ENCODE data around the gene ATP6V1G1. TPM values are rescaled to one million over a fixed set of nuclear protein-coding genes. Genes with fewer than 3 reads are reported as not detected.

The ATP6V1G1 gene
- total and polyA plus RNA-seq, 4 donors: 102 to 213 (median 168) TPM

DNA sequence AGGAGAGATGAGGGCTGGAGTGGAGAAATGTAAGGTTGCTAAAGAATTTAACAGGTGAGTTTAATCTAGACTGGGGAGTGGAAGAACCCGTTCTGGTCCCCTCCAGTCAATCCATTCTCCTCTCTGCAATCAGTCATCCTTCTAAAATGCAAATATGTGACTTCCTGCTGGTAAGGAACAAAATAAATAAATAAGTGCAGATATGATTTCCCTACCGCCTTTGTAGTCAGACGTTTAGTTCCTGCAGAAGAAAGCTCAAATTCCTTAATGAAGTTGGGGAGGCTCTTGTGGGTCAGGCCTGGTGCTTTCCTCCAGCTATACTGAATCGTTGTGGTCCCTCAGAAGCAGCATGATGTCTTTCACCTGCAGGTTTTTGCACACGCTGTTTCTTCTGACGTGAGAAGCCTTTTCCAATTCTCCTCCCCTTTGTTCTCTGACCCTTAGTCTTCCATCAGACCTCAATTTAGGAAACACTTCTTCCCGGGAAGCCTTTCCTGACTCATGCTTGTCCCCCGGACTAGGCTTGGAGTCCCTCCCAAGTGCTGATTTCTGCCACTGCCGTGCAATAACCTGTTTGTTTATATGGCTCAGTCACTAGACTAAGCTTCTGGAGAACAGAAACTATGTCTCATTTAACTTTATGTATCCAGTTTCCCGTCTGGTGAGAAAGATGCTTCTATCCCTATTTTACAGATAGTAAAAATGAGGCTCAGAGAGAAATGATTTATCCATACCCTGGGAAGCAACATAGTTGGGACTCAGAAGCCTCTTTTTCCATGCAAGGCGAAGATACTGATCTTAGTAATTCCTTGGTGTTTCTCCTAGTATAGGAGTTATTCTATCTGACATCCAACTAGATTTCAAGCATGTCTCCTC, 1.3 kb downstream of the ATP6V1G1 start:
- ATAC-seq (ENCODE audit: insufficient read depth, low FRiP score) (no peak), DNase-seq (peak in 1 of 3 donors; percentile 41)
- peak overlapping the region; percentile 96 to 99 for H3K9ac ChIP-seq (ENCODE audit: insufficient read depth in 1 of 2, low read length in 2 of 2)
- no peaks in the 10 kb centered on the region for H3K9me3 ChIP-seq (ENCODE audit: control insufficient read depth in 4 of 4, insufficient read depth in 3 of 4, low read length in 3 of 4)
- no peaks in the 10 kb centered on the region for H3K27me3 ChIP-seq (ENCODE audit: control insufficient read depth in 3 of 3, insufficient read depth in 3 of 3, low read length in 2 of 3)
- H3K4me1 ChIP-seq (ENCODE audit: control insufficient read depth in 5 of 5, insufficient read depth in 5 of 5, low read length in 5 of 5): peaks cover 4 to 30% (median 20%) of the 10 kb centered on the region in 5 donors
- peak overlapping the region; percentile 85 for H3K4me3 ChIP-seq
- 15 to 24% methylated on average over 11 of the region's 11 CpGs for WGBS, 2 donors
- TF ChIP-seq, protein P1, sequence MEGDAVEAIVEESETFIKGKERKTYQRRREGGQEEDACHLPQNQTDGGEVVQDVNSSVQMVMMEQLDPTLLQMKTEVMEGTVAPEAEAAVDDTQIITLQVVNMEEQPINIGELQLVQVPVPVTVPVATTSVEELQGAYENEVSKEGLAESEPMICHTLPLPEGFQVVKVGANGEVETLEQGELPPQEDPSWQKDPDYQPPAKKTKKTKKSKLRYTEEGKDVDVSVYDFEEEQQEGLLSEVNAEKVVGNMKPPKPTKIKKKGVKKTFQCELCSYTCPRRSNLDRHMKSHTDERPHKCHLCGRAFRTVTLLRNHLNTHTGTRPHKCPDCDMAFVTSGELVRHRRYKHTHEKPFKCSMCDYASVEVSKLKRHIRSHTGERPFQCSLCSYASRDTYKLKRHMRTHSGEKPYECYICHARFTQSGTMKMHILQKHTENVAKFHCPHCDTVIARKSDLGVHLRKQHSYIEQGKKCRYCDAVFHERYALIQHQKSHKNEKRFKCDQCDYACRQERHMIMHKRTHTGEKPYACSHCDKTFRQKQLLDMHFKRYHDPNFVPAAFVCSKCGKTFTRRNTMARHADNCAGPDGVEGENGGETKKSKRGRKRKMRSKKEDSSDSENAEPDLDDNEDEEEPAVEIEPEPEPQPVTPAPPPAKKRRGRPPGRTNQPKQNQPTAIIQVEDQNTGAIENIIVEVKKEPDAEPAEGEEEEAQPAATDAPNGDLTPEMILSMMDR (IDR thresholded peaks at IDR 0.05; ENCODE audit: control extremely low read depth, extremely low read depth): no peak
- peak overlapping the region in 1 of 2 donors; percentile 94 for H3K27ac ChIP-seq (ENCODE audit: low read depth in 1 of 2, low read length in 1 of 2)
- H3K36me3 ChIP-seq (ENCODE audit: control insufficient read depth in 4 of 4, insufficient read depth in 4 of 4, low read length in 4 of 4): peaks cover 4 to 20% (median 14%) of the 10 kb centered on the region in 4 donors

DNA sequence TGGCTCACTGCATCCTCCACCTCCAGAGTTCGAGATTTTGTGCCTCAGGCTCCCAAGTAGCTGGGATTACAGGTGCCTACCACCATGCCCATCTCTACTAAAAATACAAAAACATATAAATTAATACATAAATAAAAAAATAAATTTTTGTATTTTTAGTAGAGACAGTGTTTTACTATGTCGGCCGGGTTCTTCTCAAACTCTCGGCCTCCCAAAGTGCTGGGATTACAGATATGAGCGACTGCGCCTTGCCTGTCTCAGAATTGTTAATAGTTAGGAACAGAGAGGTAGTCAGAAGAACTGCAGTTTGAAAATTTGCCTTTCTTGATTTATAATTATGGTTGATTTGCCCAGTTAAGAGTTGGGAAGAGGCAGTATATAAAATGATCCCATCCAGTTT, 2.8 kb downstream of the ATP6V1G1 start:
- H3K4me3 ChIP-seq: no peak overlapping the region
- no peak for DNase-seq
- no peak overlapping the region for H3K9ac ChIP-seq (ENCODE audit: insufficient read depth in 1 of 2, low read length in 2 of 2)
- 78 to 88% methylated on average over 6 of the region's 6 CpGs for WGBS, 2 donors
- TF ChIP-seq, protein P1 (IDR thresholded peaks at IDR 0.05; ENCODE audit: control extremely low read depth, extremely low read depth): no peak
- no peak for ATAC-seq (ENCODE audit: insufficient read depth, low FRiP score)
- no peak overlapping the region for H3K27ac ChIP-seq (ENCODE audit: low read depth in 1 of 2, low read length in 1 of 2)
- no peaks in the 10 kb centered on the region for H3K9me3 ChIP-seq (ENCODE audit: control insufficient read depth in 4 of 4, insufficient read depth in 3 of 4, low read length in 3 of 4)
- peaks cover 4 to 30% (median 20%) of the 10 kb centered on the region in 5 donors for H3K4me1 ChIP-seq (ENCODE audit: control insufficient read depth in 5 of 5, insufficient read depth in 5 of 5, low read length in 5 of 5)
- peaks cover 6 to 25% (median 21%) of the 10 kb centered on the region in 4 donors for H3K36me3 ChIP-seq (ENCODE audit: control insufficient read depth in 4 of 4, insufficient read depth in 4 of 4, low read length in 4 of 4)
- H3K27me3 ChIP-seq (ENCODE audit: control insufficient read depth in 3 of 3, insufficient read depth in 3 of 3, low read length in 2 of 3): no peaks in the 10 kb centered on the region

DNA sequence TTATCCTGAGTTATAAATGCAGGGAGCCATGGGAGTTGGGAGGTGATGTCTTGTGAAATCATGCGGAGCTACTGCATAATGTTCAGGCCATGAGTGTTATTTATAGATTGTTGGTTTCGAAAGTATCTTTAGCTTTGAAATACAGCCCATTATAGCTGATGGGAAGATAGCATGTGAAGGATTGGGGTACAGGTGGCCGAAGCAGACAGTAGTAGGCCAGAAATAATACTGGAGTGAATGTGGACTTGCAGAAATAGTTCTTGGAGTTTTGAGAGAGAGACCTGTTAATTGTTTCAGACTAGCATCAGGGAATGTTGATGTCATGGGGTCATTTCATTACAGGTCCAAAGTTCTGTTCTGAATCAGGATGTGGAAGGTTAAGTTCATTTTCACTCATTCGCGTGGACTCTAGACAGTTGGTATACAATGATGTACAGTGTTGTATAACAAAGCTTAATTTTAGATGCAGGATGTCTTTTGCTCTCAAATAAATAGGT, 3.8 kb downstream of the ATP6V1G1 start:
- ATAC-seq (ENCODE audit: insufficient read depth, low FRiP score) (no peak), DNase-seq (no peak)
- 48 to 53% methylated on average over 5 of the region's 5 CpGs for WGBS, 2 donors
- H3K9me3 ChIP-seq (ENCODE audit: control insufficient read depth in 4 of 4, insufficient read depth in 3 of 4, low read length in 3 of 4): no peaks in the 10 kb centered on the region
- TF ChIP-seq, protein P1 (IDR thresholded peaks at IDR 0.05; ENCODE audit: control extremely low read depth, extremely low read depth): no peak
- H3K9ac ChIP-seq (ENCODE audit: insufficient read depth in 1 of 2, low read length in 2 of 2): peak overlapping the region in 1 of 2 donors; percentile 28
- H3K4me3 ChIP-seq: no peak overlapping the region
- no peaks in the 10 kb centered on the region for H3K27me3 ChIP-seq (ENCODE audit: control insufficient read depth in 3 of 3, insufficient read depth in 3 of 3, low read length in 2 of 3)
- peak overlapping the region in 1 of 2 donors; percentile 34 for H3K27ac ChIP-seq (ENCODE audit: low read depth in 1 of 2, low read length in 1 of 2)
- peaks cover 8 to 31% (median 24%) of the 10 kb centered on the region in 4 donors for H3K36me3 ChIP-seq (ENCODE audit: control insufficient read depth in 4 of 4, insufficient read depth in 4 of 4, low read length in 4 of 4)
- H3K4me1 ChIP-seq (ENCODE audit: control insufficient read depth in 5 of 5, insufficient read depth in 5 of 5, low read length in 5 of 5): peaks cover 4 to 30% (median 20%) of the 10 kb centered on the region in 5 donors

All from lung (tissue), 12 donors.